Testis (tissue), 3 donors: ENCODE data around the gene ST7. TPM values are rescaled to one million over a fixed set of nuclear protein-coding genes. Genes with fewer than 3 reads are reported as not detected.

Experiments used
- DNase-seq: peaks from one replicate; pipeline ENCODE4 v3.0.0-alpha.2; 2019
- H3K27ac ChIP-seq, 2 donors: fragments of 200-600 bp; sonication (generic); one replicate each; pipeline ENCODE4 v1.5.1; 2019
- H3K27me3 ChIP-seq: fragments of 200-600 bp; sonication (generic); one replicate; pipeline ENCODE4 v1.5.1; 2019
- H3K36me3 ChIP-seq: fragments of 200-600 bp; sonication (generic); one replicate; pipeline ENCODE4 v1.5.1; 2017; ENCODE audit warnings: low read depth; ENCODE audit errors: missing control alignments
- H3K4me1 ChIP-seq: fragments of 200-600 bp; sonication (generic); one replicate; pipeline ENCODE4 v1.5.1; 2019
- H3K4me3 ChIP-seq, 2 donors: fragments of 200-600 bp; sonication (generic); one replicate each; pipeline ENCODE4 v1.5.1; 2017 to 2019
- H3K9me3 ChIP-seq: fragments of 200-600 bp; sonication (generic); one replicate; pipeline ENCODE4 v1.5.1; 2017
- POLR2A ChIP-seq: fragments of 450-650 bp; IDR thresholded peaks from one replicate; pipeline ENCODE4 v1.6.1; 2017; ENCODE audit warnings: antibody characterized with exemption, mild to moderate bottlenecking, moderate library complexity
- WGBS, 2 donors: methylation state at CpG; one replicate each; pipeline ENCODE4 v1.1.5; 2018; 5-methylcytosine and 5-hydroxymethylcytosine counted together
- intact Hi-C: fragments of 100-400 bp; cut with DNase I; formaldehyde crosslinking; loops from one replicate; pipeline ENCODE4 v1.15.1; 2023; ENCODE audit warnings: low total_unique reads
- polyA plus RNA-seq: library from polyadenylated mRNA; stranded (reverse); fragments of 350-450 nt; fragmentation: Illumina TruSeq; extraction: RNeasy Lipid Tissue Mini Kit (QIAGEN cat#74804); gene quantifications from one replicate; pipeline ENCODE4 v1.2.3, GENCODE V29; 2014; ENCODE audit warnings: low read depth, low replicate concordance; ENCODE audit not compliant: insufficient read depth
- total RNA-seq, 2 donors: library from RNA; depleted of rRNA; stranded (reverse); fragments of >200 nt; gene quantifications; one replicate each; pipeline ENCODE4 v1.2.3, GENCODE V29; 2016
- TF ChIP-seq, protein P1 (sequence below), 3 experiments: fragments of 450-650 bp in 2 of 3; fragments of 200-600 bp in 1 of 3; sonication (generic) in 1 of 3; IDR thresholded peaks; one replicate each; pipeline ENCODE4 v1.5.1; 2016 to 2019; ENCODE audit warnings: antibody characterized with exemption in 3 of 3, mild to moderate bottlenecking in 2 of 3, moderate library complexity in 1 of 3

ST7 gene
- total and polyA plus RNA-seq, 3 donors from 2014 or later: 15.9 to 25.3 (median 23.2) TPM

- WGBS, 2 donors: 85 to 86% methylated on average over 4 of the region's 4 CpGs
- no peaks in the 10 kb centered on the region for H3K4me1 ChIP-seq
- no peaks in the 10 kb centered on the region for H3K9me3 ChIP-seq
- intact Hi-C loops: no loop called here
- H3K27ac ChIP-seq: no peak overlapping the region
- no peaks in the 10 kb centered on the region for H3K27me3 ChIP-seq
- no peaks in the 10 kb centered on the region for H3K36me3 ChIP-seq
- no peak for TF ChIP-seq POLR2A
- TF ChIP-seq, protein P1, sequence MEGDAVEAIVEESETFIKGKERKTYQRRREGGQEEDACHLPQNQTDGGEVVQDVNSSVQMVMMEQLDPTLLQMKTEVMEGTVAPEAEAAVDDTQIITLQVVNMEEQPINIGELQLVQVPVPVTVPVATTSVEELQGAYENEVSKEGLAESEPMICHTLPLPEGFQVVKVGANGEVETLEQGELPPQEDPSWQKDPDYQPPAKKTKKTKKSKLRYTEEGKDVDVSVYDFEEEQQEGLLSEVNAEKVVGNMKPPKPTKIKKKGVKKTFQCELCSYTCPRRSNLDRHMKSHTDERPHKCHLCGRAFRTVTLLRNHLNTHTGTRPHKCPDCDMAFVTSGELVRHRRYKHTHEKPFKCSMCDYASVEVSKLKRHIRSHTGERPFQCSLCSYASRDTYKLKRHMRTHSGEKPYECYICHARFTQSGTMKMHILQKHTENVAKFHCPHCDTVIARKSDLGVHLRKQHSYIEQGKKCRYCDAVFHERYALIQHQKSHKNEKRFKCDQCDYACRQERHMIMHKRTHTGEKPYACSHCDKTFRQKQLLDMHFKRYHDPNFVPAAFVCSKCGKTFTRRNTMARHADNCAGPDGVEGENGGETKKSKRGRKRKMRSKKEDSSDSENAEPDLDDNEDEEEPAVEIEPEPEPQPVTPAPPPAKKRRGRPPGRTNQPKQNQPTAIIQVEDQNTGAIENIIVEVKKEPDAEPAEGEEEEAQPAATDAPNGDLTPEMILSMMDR (IDR thresholded peaks at IDR 0.05): no peak
- DNase-seq: no peak
- H3K4me3 ChIP-seq: no peak overlapping the region
Observed at GRCh38 chr7:117143066-117143465, 189.8 kb downstream of the ST7 start.

- no peak for DNase-seq
- Histone ChIP-seq H3K36me3 (no peaks in the 10 kb centered on the region), H3K9me3 (no peaks in the 10 kb centered on the region), H3K4me1 (no peaks in the 10 kb centered on the region), H3K4me3 (no peak overlapping the region), H3K27ac (no peak overlapping the region), H3K27me3 (no peaks in the 10 kb centered on the region)
- 84 to 86% methylated on average over 2 of the region's 2 CpGs for WGBS, 2 donors
- intact Hi-C loops: no loop called here
- TF ChIP-seq, protein P1 (IDR thresholded peaks at IDR 0.05): no peak
- no peak for TF ChIP-seq POLR2A
Observed at GRCh38 chr7:117143580-117143979, 190.3 kb downstream of the ST7 start.

DNA sequence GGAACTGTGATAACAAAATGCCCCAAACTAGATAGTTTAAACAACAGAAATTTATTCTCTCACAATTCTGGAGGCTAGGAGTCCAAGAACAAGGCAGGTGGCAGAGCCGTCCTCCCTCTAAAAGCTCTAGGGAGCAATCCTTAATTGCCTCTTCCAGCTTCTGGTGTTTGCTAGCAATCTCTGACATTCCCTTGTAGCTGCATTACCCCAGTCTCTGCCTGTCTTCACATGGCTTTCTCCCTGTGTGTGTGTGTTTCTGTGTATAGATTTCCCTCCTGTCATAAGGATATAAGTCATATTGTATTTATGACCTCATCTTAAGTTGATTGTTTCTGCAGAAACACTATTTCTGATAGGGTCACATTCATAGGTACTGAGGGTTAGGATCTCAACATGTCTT is 192.0 kb downstream of the ST7 start:
- 71 to 88% methylated on average over 1 of the region's 1 CpG for WGBS, 2 donors
- H3K27me3 ChIP-seq: no peaks in the 10 kb centered on the region
- H3K36me3 ChIP-seq: no peaks in the 10 kb centered on the region
- no peak overlapping the region for H3K4me3 ChIP-seq
- TF ChIP-seq, protein P1 (IDR thresholded peaks at IDR 0.05): no peak
- no peak for TF ChIP-seq POLR2A
- no peaks in the 10 kb centered on the region for H3K4me1 ChIP-seq
- DNase-seq: no peak
- H3K27ac ChIP-seq: no peak overlapping the region
- no peaks in the 10 kb centered on the region for H3K9me3 ChIP-seq
- intact Hi-C loops: no loop called here

DNA sequence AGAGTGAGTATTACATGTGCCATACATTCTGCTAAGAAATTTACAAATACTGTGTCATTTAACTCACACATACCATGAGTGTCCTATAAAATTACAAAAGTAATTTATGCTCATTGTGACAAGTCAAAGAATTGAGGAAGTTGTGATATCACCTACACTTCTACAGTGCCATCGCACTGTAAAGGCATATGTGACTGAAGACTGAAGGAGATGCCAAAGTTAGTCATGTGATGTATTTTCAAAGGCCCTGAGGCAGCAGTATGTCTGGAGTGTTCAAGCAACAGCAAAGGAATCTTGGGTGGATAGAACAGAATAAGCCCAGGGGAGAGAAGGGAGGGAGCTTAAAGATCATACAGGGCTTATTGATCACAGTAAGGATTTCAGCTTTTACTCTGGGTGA is 192.8 kb downstream of the ST7 start:
- DNase-seq: no peak
- Histone ChIP-seq H3K27me3 (no peaks in the 10 kb centered on the region), H3K4me3 (no peak overlapping the region), H3K9me3 (no peaks in the 10 kb centered on the region), H3K4me1 (no peaks in the 10 kb centered on the region), H3K36me3 (no peaks in the 10 kb centered on the region), H3K27ac (no peak overlapping the region)
- 84 to 91% methylated on average over 1 of the region's 1 CpG for WGBS, 2 donors
- intact Hi-C loops: no loop called here
- TF ChIP-seq POLR2A: no peak

- intact Hi-C loops: no loop called here
- Histone ChIP-seq H3K27me3 (no peaks in the 10 kb centered on the region), H3K27ac (no peak overlapping the region), H3K4me3 (no peak overlapping the region), H3K36me3 (no peaks in the 10 kb centered on the region), H3K9me3 (no peaks in the 10 kb centered on the region), H3K4me1 (no peaks in the 10 kb centered on the region)
- TF ChIP-seq, protein P1 (IDR thresholded peaks at IDR 0.05): no peak
- no peak for TF ChIP-seq POLR2A
- 76% methylated on average over 3 of the region's 3 CpGs for WGBS, 2 donors
- DNase-seq: no peak
Observed at GRCh38 chr7:117146511-117146910, 193.2 kb downstream of the ST7 start.
